ENCODE results near the gene ABCA13.
A peak's percentile ranks its signal among the peaks of the same experiment; 100 is the strongest.

ABCA13 gene

DNA sequence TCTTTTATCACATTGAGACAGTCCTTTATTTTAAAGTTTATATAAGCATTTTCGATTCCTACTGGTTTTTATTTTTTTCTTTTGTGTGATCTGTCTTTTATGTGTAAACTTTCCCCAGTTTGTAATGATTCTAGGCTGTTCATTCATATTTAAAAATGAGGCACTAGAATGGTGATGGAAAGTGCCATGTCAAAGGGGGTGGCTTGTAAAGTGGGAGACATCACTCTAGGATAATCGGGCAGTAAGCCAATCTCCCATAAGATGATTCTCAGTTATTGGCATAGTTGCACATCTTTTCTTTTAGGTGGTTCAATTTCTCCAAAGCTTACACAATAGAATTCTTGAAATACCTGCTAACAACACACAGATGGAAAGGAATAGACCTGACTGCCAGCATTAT lies 90.4 kb downstream of the ABCA13 start:
- H3K4me3 ChIP-seq (ENCODE audit: low read depth, low read length) = no peak overlapping the region
- DNase-seq = no peak
- in situ Hi-C loops (cut with HindIII; ENCODE audit: low pct_ligation_motif_present, low sequenced_read_pairs) = no loop called here
- no peaks in the 10 kb centered on the region for H3K27me3 ChIP-seq (replicated peaks)
- no peaks in the 10 kb centered on the region for H3K36me3 ChIP-seq (replicated peaks)
- no peak overlapping the region for H3K27ac ChIP-seq
- TF ChIP-seq CTCF (IDR thresholded peaks at IDR 0.05; ENCODE audit: low read depth, low read length, missing control alignments) = no peak

- H3K27ac ChIP-seq = no peak overlapping the region
- no peak for DNase-seq
- no peaks in the 10 kb centered on the region for H3K36me3 ChIP-seq (replicated peaks)
- no peak for TF ChIP-seq CTCF (IDR thresholded peaks at IDR 0.05; ENCODE audit: low read depth, low read length, missing control alignments)
- H3K27me3 ChIP-seq (replicated peaks) = no peaks in the 10 kb centered on the region
- no peak overlapping the region for H3K4me3 ChIP-seq (ENCODE audit: low read depth, low read length)
- in situ Hi-C loops (cut with HindIII; ENCODE audit: low pct_ligation_motif_present, low sequenced_read_pairs) = no loop called here
Measured at GRCh38 chr7:48262606-48263310, 91.5 kb downstream of the ABCA13 start.

DNA sequence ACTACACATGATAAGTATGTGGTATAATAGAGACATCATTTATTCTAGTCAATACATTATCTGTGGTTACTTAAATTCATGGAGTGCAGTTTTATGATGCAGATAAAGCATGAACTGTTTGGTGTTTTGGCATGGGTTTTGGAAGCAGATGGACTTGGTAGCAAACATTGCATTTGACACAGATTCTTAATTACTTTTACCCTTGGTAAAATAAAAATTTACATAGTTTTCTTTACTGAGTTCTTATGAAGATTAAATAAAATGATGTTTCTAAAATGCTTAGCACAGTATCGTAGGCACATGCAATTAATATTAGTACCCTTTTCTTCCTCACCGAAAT lies 92.0 kb downstream of the ABCA13 start:
- no peak for DNase-seq
- Histone ChIP-seq H3K36me3 (replicated peaks) (no peaks in the 10 kb centered on the region), H3K27ac (no peak overlapping the region), H3K27me3 (replicated peaks) (no peaks in the 10 kb centered on the region), H3K4me3 (ENCODE audit: low read depth, low read length) (no peak overlapping the region)
- no peak for TF ChIP-seq CTCF (IDR thresholded peaks at IDR 0.05; ENCODE audit: low read depth, low read length, missing control alignments)
- in situ Hi-C loops (cut with HindIII; ENCODE audit: low pct_ligation_motif_present, low sequenced_read_pairs) = no loop called here

GRCh38 chr7:48269066-48269465 lies 97.8 kb downstream of the ABCA13 start:
- DNase-seq = no peak
- H3K27me3 ChIP-seq (replicated peaks) = no peaks in the 10 kb centered on the region
- in situ Hi-C loops (cut with HindIII; ENCODE audit: low pct_ligation_motif_present, low sequenced_read_pairs) = no loop called here
- no peak for TF ChIP-seq CTCF (IDR thresholded peaks at IDR 0.05; ENCODE audit: low read depth, low read length, missing control alignments)
- no peak overlapping the region for H3K4me3 ChIP-seq (ENCODE audit: low read depth, low read length)
- no peak overlapping the region for H3K27ac ChIP-seq
- H3K36me3 ChIP-seq (replicated peaks) = no peaks in the 10 kb centered on the region

- peak overlapping the region; percentile 27 for H3K27ac ChIP-seq
- no peaks in the 10 kb centered on the region for H3K36me3 ChIP-seq (replicated peaks)
- TF ChIP-seq CTCF (IDR thresholded peaks at IDR 0.05; ENCODE audit: low read depth, low read length, missing control alignments) = no peak
- H3K4me3 ChIP-seq (ENCODE audit: low read depth, low read length) = no peak overlapping the region
- in situ Hi-C loops (cut with HindIII; ENCODE audit: low pct_ligation_motif_present, low sequenced_read_pairs) = no loop called here
- DNase-seq = peak; percentile 59
- H3K27me3 ChIP-seq (replicated peaks) = no peaks in the 10 kb centered on the region
Measured at GRCh38 chr7:48274662-48275061, 103.4 kb downstream of the ABCA13 start.

GRCh38 chr7:48279420-48279819 lies 108.2 kb downstream of the ABCA13 start:
- no peaks in the 10 kb centered on the region for H3K36me3 ChIP-seq (replicated peaks)
- no peak overlapping the region for H3K27ac ChIP-seq
- no peak overlapping the region for H3K4me3 ChIP-seq (ENCODE audit: low read depth, low read length)
- in situ Hi-C loops (cut with HindIII; ENCODE audit: low pct_ligation_motif_present, low sequenced_read_pairs) = no loop called here
- TF ChIP-seq CTCF (IDR thresholded peaks at IDR 0.05; ENCODE audit: low read depth, low read length, missing control alignments) = no peak
- no peak for DNase-seq
- H3K27me3 ChIP-seq (replicated peaks) = no peaks in the 10 kb centered on the region
